RWPE2 (cell line): Measurements from ENCODE around the gene CCDC187.

Experiments used
- ATAC-seq: fragments of 200-7000 bp; cut with Tn5 transposase; 3 replicates; pipeline ENCODE4 v1.9.1; 2021; ENCODE audit warnings: low read depth
- DNase-seq: peaks from one replicate; pipeline ENCODE4 v3.0.0-alpha.2; 2020; ENCODE audit warnings: low spot score
- H3K27ac ChIP-seq: fragments of 450-650 bp; 2 replicates; pipeline ENCODE4 v1.5.1; 2017; ENCODE audit warnings: mild to moderate bottlenecking; ENCODE audit not compliant: poor library complexity, severe bottlenecking
- H3K27me3 ChIP-seq: fragments of 250-450 bp; sonication (Bioruptor Pico); 2 replicates; pipeline ENCODE4 v1.5.1; 2021; ENCODE audit warnings: mild to moderate bottlenecking, moderate library complexity; ENCODE audit not compliant: insufficient read depth, poor library complexity, severe bottlenecking
- H3K36me3 ChIP-seq: fragments of 250-450 bp; sonication (Bioruptor Pico); 2 replicates; pipeline ENCODE4 v1.5.1; 2020; ENCODE audit warnings: low read depth, mild to moderate bottlenecking, moderate library complexity
- H3K4me1 ChIP-seq: fragments of 250-450 bp; sonication (Bioruptor Pico); 2 replicates; pipeline ENCODE4 v1.5.1; 2021; ENCODE audit warnings: mild to moderate bottlenecking, moderate library complexity; ENCODE audit not compliant: insufficient read depth, poor library complexity, severe bottlenecking
- H3K4me3 ChIP-seq: fragments of 250-450 bp; sonication (Bioruptor Pico); 2 replicates; pipeline ENCODE4 v1.5.1; 2021; ENCODE audit warnings: mild to moderate bottlenecking, moderate library complexity; ENCODE audit not compliant: severe bottlenecking
- H3K9me3 ChIP-seq: fragments of 250-450 bp; sonication (Bioruptor Pico); 2 replicates; pipeline ENCODE4 v1.5.1; 2021; ENCODE audit warnings: mild to moderate bottlenecking, moderate library complexity; ENCODE audit not compliant: severe bottlenecking
- CTCF ChIP-seq: fragments of 450-650 bp; IDR thresholded peaks from one replicate; pipeline ENCODE4 v1.5.1; 2017; ENCODE audit warnings: mild to moderate bottlenecking, moderate library complexity; ENCODE audit not compliant: poor library complexity, severe bottlenecking

The CCDC187 gene

GRCh38 chr9:136251264-136252115, 52.4 kb downstream of the CCDC187 start:
- no peak overlapping the region for H3K4me3 ChIP-seq
- TF ChIP-seq CTCF: no peak
- ATAC-seq (no peak), DNase-seq (no peak)
- no peaks in the 10 kb centered on the region for H3K27me3 ChIP-seq
- H3K9me3 ChIP-seq: no peaks in the 10 kb centered on the region
- H3K27ac ChIP-seq: no peak overlapping the region
- no peaks in the 10 kb centered on the region for H3K4me1 ChIP-seq
- H3K36me3 ChIP-seq: no peaks in the 10 kb centered on the region

- H3K4me3 ChIP-seq: no peak overlapping the region
- no peak overlapping the region for H3K27ac ChIP-seq
- no peaks in the 10 kb centered on the region for H3K27me3 ChIP-seq
- no peak for DNase-seq
- H3K36me3 ChIP-seq: no peaks in the 10 kb centered on the region
- H3K9me3 ChIP-seq: no peaks in the 10 kb centered on the region
- no peak for TF ChIP-seq CTCF
- no peaks in the 10 kb centered on the region for H3K4me1 ChIP-seq
- ATAC-seq: no peak
Measured at GRCh38 chr9:136250676-136251075, 53.2 kb downstream of the CCDC187 start.

- Histone ChIP-seq H3K27me3 (no peaks in the 10 kb centered on the region), H3K4me1 (no peaks in the 10 kb centered on the region), H3K4me3 (no peak overlapping the region), H3K36me3 (no peaks in the 10 kb centered on the region), H3K9me3 (no peaks in the 10 kb centered on the region), H3K27ac (no peak overlapping the region)
- DNase-seq: no peak
- TF ChIP-seq CTCF: no peak
- no peak for ATAC-seq
Measured at GRCh38 chr9:136249877-136250559, 53.9 kb downstream of the CCDC187 start.

GRCh38 chr9:136248951-136249876, 54.7 kb downstream of the CCDC187 start:
- Histone ChIP-seq H3K27ac (no peak overlapping the region), H3K4me1 (peaks cover 6% of the 10 kb centered on the region)
- no peak for ATAC-seq

More at GRCh38 chr9:136248951-136249876, 54.7 kb downstream of the CCDC187 start:
- H3K4me3 ChIP-seq: no peak overlapping the region
- no peaks in the 10 kb centered on the region for H3K36me3 ChIP-seq
- DNase-seq: no peak
- no peak for TF ChIP-seq CTCF
- no peaks in the 10 kb centered on the region for H3K9me3 ChIP-seq
- H3K27me3 ChIP-seq: no peaks in the 10 kb centered on the region
